Naive thymus-derived CD4-positive, alpha-beta T cell (primary cell): ENCODE results near the gene ULK4. TPM values are rescaled to one million over a fixed set of nuclear protein-coding genes. Genes with fewer than 3 reads are reported as not detected.
A peak's percentile ranks its signal among the peaks of the same experiment; 100 is the strongest.

Source experiments
- ATAC-seq: fragments of 150-1000 bp; cut with Tn5 transposase; 2 replicates; pipeline ENCODE4 v1.10.0; 2021; ENCODE audit warnings: mild to moderate bottlenecking, moderate library complexity
- CTCF ChIA-PET: fragments of 350-600 bp; sonication (Branson Sonifier 250); formaldehyde crosslinking; loops from one replicate; lab custom pipeline; 2021; ENCODE audit warnings: antibody characterized with exemption; lab: Charles Lee
- POLR2A ChIA-PET: fragments of 350-600 bp; sonication (Branson Sonifier 250); formaldehyde crosslinking; loops from one replicate; lab custom pipeline; 2021; ENCODE audit warnings: antibody characterized with exemption, inconsistent platforms; lab: Charles Lee
- DNase-seq, 9 donors: peaks; one replicate each; pipeline versions ENCODE4 v3.0.0 to v3.0.0-alpha.2; 2020 to 2022; ENCODE audit warnings: mixed read lengths in 1 of 9
- H3K27ac ChIP-seq: one replicate; pipeline ENCODE4 v1.7.0; 2013; ENCODE audit warnings: mild to moderate bottlenecking, low read depth, low read length, moderate library complexity
- H3K27me3 ChIP-seq, 2 donors: one replicate each; pipeline ENCODE4 v1.7.0; 2013; ENCODE audit warnings: low read length in 2 of 2, mild to moderate bottlenecking in 2 of 2, moderate library complexity in 2 of 2; ENCODE audit not compliant: control insufficient read depth in 2 of 2, insufficient read depth in 2 of 2
- H3K36me3 ChIP-seq, 3 experiments: 1 replicate in 2 of 3; 2 replicates in 1 of 3; pipeline ENCODE4 v1.7.0; 2013; ENCODE audit warnings: low read length in 3 of 3, mild to moderate bottlenecking in 3 of 3, moderate library complexity in 1 of 3; ENCODE audit not compliant: insufficient read depth in 3 of 3, control insufficient read depth in 2 of 3
- H3K4me1 ChIP-seq, 2 donors: one replicate each; pipeline ENCODE4 v1.7.0; 2013; ENCODE audit warnings: low read length in 2 of 2, mild to moderate bottlenecking in 2 of 2, moderate library complexity in 1 of 2; ENCODE audit not compliant: control insufficient read depth in 2 of 2, insufficient read depth in 2 of 2
- H3K4me3 ChIP-seq: 2 replicates; pipeline ENCODE4 v1.7.0; 2013; ENCODE audit warnings: mild to moderate bottlenecking, low read length
- H3K9me3 ChIP-seq, 3 experiments: 1 replicate in 2 of 3; 2 replicates in 1 of 3; pipeline ENCODE4 v1.7.0; 2013; ENCODE audit warnings: low read length in 3 of 3; ENCODE audit not compliant: control insufficient read depth in 2 of 3
- H3K27ac Mint-ChIP-seq, 9 donors: one replicate each; pipeline ENCODE4 v1.8.0; 2020 to 2022; ENCODE audit warnings: mixed read lengths in 9 of 9, mild to moderate bottlenecking in 8 of 9, moderate library complexity in 5 of 9, inconsistent platforms in 2 of 9
- H3K27me3 Mint-ChIP-seq, 5 donors: one replicate each; pipeline ENCODE4 v1.8.0; 2021 to 2022; ENCODE audit warnings: mixed read lengths in 5 of 5, mild to moderate bottlenecking in 1 of 5
- H3K36me3 Mint-ChIP-seq, 5 donors: one replicate each; pipeline ENCODE4 v1.8.0; 2020 to 2022; ENCODE audit warnings: mixed read lengths in 5 of 5, mild to moderate bottlenecking in 3 of 5, inconsistent platforms in 1 of 5
- H3K4me1 Mint-ChIP-seq, 7 donors: one replicate each; pipeline ENCODE4 v1.8.0; 2020 to 2022; ENCODE audit warnings: mixed read lengths in 7 of 7, mild to moderate bottlenecking in 3 of 7, inconsistent platforms in 1 of 7
- H3K4me3 Mint-ChIP-seq, 10 donors: one replicate each; pipeline ENCODE4 v1.8.0; 2020 to 2022; ENCODE audit warnings: mild to moderate bottlenecking in 10 of 10, mixed read lengths in 10 of 10, moderate library complexity in 6 of 10, inconsistent platforms in 2 of 10
- H3K9me3 Mint-ChIP-seq, 11 donors: one replicate each; pipeline ENCODE4 v1.8.0; 2020 to 2022; ENCODE audit warnings: mixed read lengths in 11 of 11, mild to moderate bottlenecking in 4 of 11, inconsistent platforms in 1 of 11, moderate library complexity in 1 of 11
- intact Hi-C, 2 donors: fragments of 100-400 bp; cut with micrococcal nuclease; formaldehyde crosslinking; loops; one replicate each; pipeline ENCODE4 v1.15.1; 2023
- polyA plus RNA-seq, 2 donors: library from polyadenylated mRNA; unstranded; fragments of 300-500 nt; fragmentation: Illumina TruSeq; gene quantifications; one replicate each; pipeline ENCODE4 v1.2.3, GENCODE V29; 2021
- total RNA-seq, 6 experiments: library from RNA in 5 of 6; stranded (reverse) in 5 of 6; gene quantifications; 1 replicate in 5 of 6; 2 replicates in 1 of 6; pipeline ENCODE4 v1.2.3 and lab custom pipeline; 2021 to 2026

The ULK4 gene
- total and polyA plus RNA-seq, 7 experiments from 2014 or later = 6.6 to 22.3 (median 18.9) TPM

DNA sequence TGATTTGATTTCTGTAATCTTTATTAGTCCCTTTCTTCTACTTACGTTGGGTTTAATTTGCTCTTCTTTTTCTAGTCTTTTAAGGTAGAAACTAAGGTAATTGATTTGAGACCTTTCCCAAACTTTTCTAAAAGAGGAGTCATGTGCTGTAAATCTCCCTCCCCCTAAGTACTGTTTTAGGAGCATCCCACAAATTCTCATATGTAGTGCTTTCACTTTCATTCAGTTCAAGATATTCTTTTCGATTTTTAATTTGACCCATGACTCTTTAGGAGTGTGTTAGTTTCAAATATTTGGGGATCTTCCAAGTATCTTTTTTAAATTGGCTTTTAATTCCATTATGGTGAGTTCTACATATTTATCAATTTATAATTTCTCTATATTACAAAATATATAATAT lies 520.8 kb downstream of the ULK4 start:
- H3K27me3 ChIP-seq = no peaks in the 10 kb centered on the region
- intact Hi-C loops = no loop called here
- POLR2A ChIA-PET = no interaction called here

DNA sequence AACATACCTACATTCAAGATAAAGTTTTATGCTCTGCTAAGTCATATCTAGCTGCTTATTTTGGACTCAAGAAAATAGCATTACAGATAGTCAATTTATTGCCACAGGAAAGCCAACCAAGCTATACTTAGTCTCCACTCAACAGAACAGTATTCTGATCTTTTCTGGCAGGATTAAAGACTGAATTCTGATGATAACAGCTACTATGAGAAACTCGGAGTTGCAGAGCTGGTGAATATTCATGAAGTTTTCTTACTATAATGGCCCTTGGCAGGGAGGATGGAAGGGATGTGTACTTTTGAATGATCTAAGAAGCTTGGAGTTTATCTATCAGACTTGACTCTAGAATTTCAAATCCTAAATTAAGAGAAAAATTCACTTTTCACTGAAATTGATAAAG lies 524.9 kb downstream of the ULK4 start:
- ChIA-PET POLR2A (no interaction called here), CTCF (no interaction called here)
- H3K9me3 ChIP-seq = no peaks in the 10 kb centered on the region
- Mint-ChIP-seq H3K27me3 (peaks cover 0 to 2% (median 0%) of the 10 kb centered on the region in 5 donors), H3K27ac (no peak overlapping the region), H3K4me1 (no peaks in the 10 kb centered on the region), H3K4me3 (no peak overlapping the region), H3K9me3 (peaks cover 0 to 23% (median 7%) of the 10 kb centered on the region in 11 donors), H3K36me3 (peaks cover 0 to 27% (median 4%) of the 10 kb centered on the region in 5 donors)
- no peak for ATAC-seq
- no peaks in the 10 kb centered on the region for H3K36me3 ChIP-seq
- no peaks in the 10 kb centered on the region for H3K4me1 ChIP-seq
- no peak for DNase-seq
- no peak overlapping the region for H3K4me3 ChIP-seq
- no peak overlapping the region for H3K27ac ChIP-seq
- intact Hi-C loops = no loop called here
- no peaks in the 10 kb centered on the region for H3K27me3 ChIP-seq

More for the DNA sequence above, 520.8 kb downstream of the ULK4 start:
- no peaks in the 10 kb centered on the region for H3K4me1 Mint-ChIP-seq
- Histone ChIP-seq H3K27ac (no peak overlapping the region), H3K9me3 (no peaks in the 10 kb centered on the region), H3K4me1 (no peaks in the 10 kb centered on the region), H3K4me3 (no peak overlapping the region), H3K36me3 (no peaks in the 10 kb centered on the region)
- peaks cover 0 to 2% (median 0%) of the 10 kb centered on the region in 5 donors for H3K27me3 Mint-ChIP-seq
- peaks cover 0 to 23% (median 7%) of the 10 kb centered on the region in 11 donors for H3K9me3 Mint-ChIP-seq
- peak overlapping the region in 1 of 9 donors; percentile 34 for H3K27ac Mint-ChIP-seq
- ATAC-seq (no peak), DNase-seq (no peak)
- no peak overlapping the region for H3K4me3 Mint-ChIP-seq
- CTCF ChIA-PET = no interaction called here
- peaks cover 0 to 27% (median 11%) of the 10 kb centered on the region in 5 donors for H3K36me3 Mint-ChIP-seq

DNA sequence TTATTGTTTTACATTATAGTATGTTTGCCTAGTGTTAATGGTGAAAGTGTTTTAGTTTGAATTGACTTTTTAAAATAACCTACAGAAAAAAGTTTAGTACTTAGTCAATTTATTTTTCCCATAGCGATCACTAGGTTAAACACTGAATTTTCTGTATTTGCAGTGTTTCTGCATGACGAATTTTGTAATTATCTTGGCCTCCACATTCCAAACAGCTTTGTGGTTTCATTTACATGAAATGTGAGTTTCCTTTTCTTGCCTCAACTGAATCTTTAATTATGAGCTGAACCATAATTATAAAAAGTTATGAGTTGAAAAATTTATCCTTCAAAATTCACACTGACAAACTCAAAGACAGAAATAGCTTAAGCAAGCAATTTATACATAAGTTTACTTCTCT lies 527.1 kb downstream of the ULK4 start:
- ChIA-PET POLR2A (no interaction called here), CTCF (no interaction called here)
- Histone ChIP-seq H3K4me3 (no peak overlapping the region), H3K9me3 (no peaks in the 10 kb centered on the region), H3K4me1 (no peaks in the 10 kb centered on the region), H3K36me3 (no peaks in the 10 kb centered on the region), H3K27ac (no peak overlapping the region), H3K27me3 (no peaks in the 10 kb centered on the region)
- peaks cover 0 to 10% (median 0%) of the 10 kb centered on the region in 5 donors for H3K36me3 Mint-ChIP-seq
- intact Hi-C loops = no loop called here
- no peaks in the 10 kb centered on the region for H3K4me1 Mint-ChIP-seq
- no peaks in the 10 kb centered on the region for H3K27me3 Mint-ChIP-seq
- peaks cover 0 to 2% (median under 1%) of the 10 kb centered on the region in 11 donors for H3K9me3 Mint-ChIP-seq
- DNase-seq (no peak), ATAC-seq (no peak)
- H3K4me3 Mint-ChIP-seq = no peak overlapping the region
- H3K27ac Mint-ChIP-seq = no peak overlapping the region

DNA sequence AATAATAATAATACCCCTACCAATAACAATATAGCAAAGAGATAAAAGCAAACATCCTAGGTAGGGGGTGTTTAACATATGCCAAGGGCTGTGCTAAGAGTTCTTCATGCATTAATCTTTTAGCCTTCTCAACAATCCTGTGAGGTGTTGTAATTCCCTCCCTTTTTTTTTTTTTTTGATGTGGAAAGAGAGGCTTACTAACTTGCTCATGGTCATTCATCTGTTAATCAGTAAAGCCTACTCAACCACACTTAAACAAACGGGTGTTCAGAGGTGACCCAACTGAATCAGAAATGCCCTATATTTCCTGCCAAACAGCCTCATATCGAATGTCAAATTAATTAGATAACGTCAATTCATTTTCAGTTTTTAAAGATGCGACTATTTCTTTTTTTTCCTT lies 530.5 kb downstream of the ULK4 start:
- Mint-ChIP-seq H3K4me3 (no peak overlapping the region), H3K36me3 (peaks cover 0 to 18% (median 4%) of the 10 kb centered on the region in 5 donors), H3K4me1 (peaks cover 0 to 9% (median 0%) of the 10 kb centered on the region in 7 donors), H3K27me3 (peaks cover 0 to 23% (median 4%) of the 10 kb centered on the region in 5 donors), H3K9me3 (peaks cover 3 to 22% (median 9%) of the 10 kb centered on the region in 11 donors), H3K27ac (no peak overlapping the region)
- Histone ChIP-seq H3K9me3 (no peaks in the 10 kb centered on the region), H3K27ac (no peak overlapping the region), H3K4me3 (no peak overlapping the region), H3K4me1 (no peaks in the 10 kb centered on the region), H3K27me3 (no peaks in the 10 kb centered on the region), H3K36me3 (no peaks in the 10 kb centered on the region)
- DNase-seq (no peak), ATAC-seq (no peak)
- intact Hi-C loops = no loop called here
- ChIA-PET CTCF (no interaction called here), POLR2A (no interaction called here)

DNA sequence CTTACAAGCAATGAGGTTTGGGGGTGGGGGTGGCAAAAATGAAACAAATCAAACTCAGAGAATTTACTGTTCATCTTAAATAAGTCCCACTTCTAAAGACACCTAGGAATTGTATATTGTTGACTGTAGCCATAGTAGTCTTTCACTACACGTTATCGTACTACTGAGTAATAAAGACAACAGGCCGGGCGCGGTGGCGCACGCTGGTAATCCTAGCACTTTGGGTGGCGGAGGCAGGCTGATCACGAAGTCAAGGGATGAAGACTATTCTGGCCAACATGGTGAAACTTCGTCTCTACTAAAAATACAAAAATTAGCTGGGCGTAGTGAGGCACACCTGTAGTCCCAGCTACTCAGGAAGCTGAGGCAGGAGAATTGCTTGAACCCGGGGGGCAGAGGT lies 531.0 kb downstream of the ULK4 start:
- peaks cover 0 to 28% (median 5%) of the 10 kb centered on the region in 5 donors for H3K27me3 Mint-ChIP-seq
- no peaks in the 10 kb centered on the region for H3K36me3 ChIP-seq
- H3K36me3 Mint-ChIP-seq = peaks cover under 1 to 19% (median 6%) of the 10 kb centered on the region in 5 donors
- no peak overlapping the region for H3K4me3 Mint-ChIP-seq
- CTCF ChIA-PET = no interaction called here
- H3K9me3 Mint-ChIP-seq = peaks cover 5 to 27% (median 12%) of the 10 kb centered on the region in 11 donors
- H3K27ac ChIP-seq = no peak overlapping the region
- H3K27ac Mint-ChIP-seq = no peak overlapping the region
- no peak for ATAC-seq
- H3K4me3 ChIP-seq = no peak overlapping the region
- H3K4me1 ChIP-seq = no peaks in the 10 kb centered on the region
- POLR2A ChIA-PET = no interaction called here
- intact Hi-C loops = no loop called here
- H3K9me3 ChIP-seq = no peaks in the 10 kb centered on the region
- no peaks in the 10 kb centered on the region for H3K27me3 ChIP-seq
- H3K4me1 Mint-ChIP-seq = peaks cover 0 to 14% (median 1%) of the 10 kb centered on the region in 7 donors
- DNase-seq = no peak

DNA sequence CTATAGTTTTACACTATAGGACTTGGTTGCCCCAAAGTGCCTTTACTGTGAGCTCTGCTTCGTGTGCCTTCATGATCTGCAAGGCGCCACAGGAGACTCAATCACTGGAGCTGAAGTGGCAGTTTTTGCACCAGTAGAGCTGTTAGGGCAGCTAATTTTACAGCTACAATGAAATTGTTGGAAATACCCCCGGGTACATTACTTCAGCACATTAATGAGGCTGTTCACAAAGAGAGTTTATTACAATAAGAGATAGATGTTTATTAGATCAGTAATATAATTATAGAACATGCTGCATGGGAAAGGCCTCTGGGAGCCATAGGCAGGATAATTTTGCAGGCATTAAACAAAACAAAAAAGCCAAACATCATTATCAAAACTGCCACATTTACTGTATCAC lies 531.5 kb downstream of the ULK4 start:
- CTCF ChIA-PET = no interaction called here
- Mint-ChIP-seq H3K36me3 (peaks cover 4 to 19% (median 6%) of the 10 kb centered on the region in 5 donors), H3K9me3 (peaks cover 5 to 30% (median 15%) of the 10 kb centered on the region in 11 donors), H3K27ac (no peak overlapping the region), H3K4me3 (no peak overlapping the region), H3K4me1 (peaks cover 0 to 19% (median 5%) of the 10 kb centered on the region in 7 donors), H3K27me3 (peaks cover 0 to 32% (median 5%) of the 10 kb centered on the region in 5 donors)
- POLR2A ChIA-PET = no interaction called here
- no peak for DNase-seq
- intact Hi-C loops = no loop called here
- Histone ChIP-seq H3K9me3 (no peaks in the 10 kb centered on the region), H3K27ac (no peak overlapping the region), H3K4me1 (peaks cover 0 to 2% of the 10 kb centered on the region in 2 donors), H3K27me3 (no peaks in the 10 kb centered on the region), H3K4me3 (no peak overlapping the region), H3K36me3 (no peaks in the 10 kb centered on the region)
- no peak for ATAC-seq

DNA sequence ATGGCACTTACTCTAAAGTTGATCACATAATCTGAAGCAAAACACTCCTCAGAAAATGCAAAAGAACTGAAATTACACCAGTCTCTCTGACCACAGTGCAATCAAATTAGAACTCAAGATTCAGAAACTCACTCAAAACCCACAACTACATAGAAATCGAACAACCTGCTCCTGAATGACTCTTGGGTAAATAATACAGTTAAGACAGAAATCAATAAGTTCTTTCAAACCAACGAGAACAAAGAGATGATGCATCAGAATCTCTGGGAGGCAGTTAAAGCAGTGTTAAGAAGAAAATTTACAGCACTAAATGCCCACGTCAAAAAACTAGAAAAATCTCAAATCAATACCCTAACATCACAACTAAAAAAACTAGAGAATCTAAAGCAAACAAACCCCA lies 535.4 kb downstream of the ULK4 start:
- H3K27ac ChIP-seq = no peak overlapping the region
- Mint-ChIP-seq H3K36me3 (peaks cover 4 to 15% (median 6%) of the 10 kb centered on the region in 5 donors), H3K4me1 (peaks cover 10 to 30% (median 16%) of the 10 kb centered on the region in 7 donors), H3K27ac (no peak overlapping the region), H3K9me3 (peaks cover 5 to 33% (median 18%) of the 10 kb centered on the region in 11 donors), H3K4me3 (no peak overlapping the region), H3K27me3 (peaks cover 0 to 36% (median 5%) of the 10 kb centered on the region in 5 donors)
- no peak overlapping the region for H3K4me3 ChIP-seq
- CTCF ChIA-PET = no interaction called here
- H3K27me3 ChIP-seq = no peaks in the 10 kb centered on the region
- DNase-seq (no peak), ATAC-seq (no peak)
- no peaks in the 10 kb centered on the region for H3K9me3 ChIP-seq
- intact Hi-C loops = no loop called here
- peaks cover 4 to 5% of the 10 kb centered on the region in 2 donors for H3K4me1 ChIP-seq
- POLR2A ChIA-PET = no interaction called here
- H3K36me3 ChIP-seq = no peaks in the 10 kb centered on the region
